Naive B cell (primary cell): ENCODE data around the gene SP100. TPM values are rescaled to one million over a fixed set of nuclear protein-coding genes. Genes with fewer than 3 reads are reported as not detected.
A peak's percentile ranks its signal among the peaks of the same experiment; 100 is the strongest.

Experiments
- ATAC-seq, 2 donors: fragments of 150-1000 bp; cut with Tn5 transposase; 2 replicates each; pipeline ENCODE4 v1.10.0; 2021; ENCODE audit warnings: low read depth in 2 of 2, mild to moderate bottlenecking in 2 of 2, moderate library complexity in 2 of 2
- DNase-seq: peaks from one replicate; pipeline ENCODE4 v3.0.0; 2022
- H3K27ac Mint-ChIP-seq, 6 donors: one replicate each; pipeline ENCODE4 v1.8.0; 2020 to 2022; ENCODE audit warnings: mild to moderate bottlenecking in 6 of 6, mixed read lengths in 6 of 6, moderate library complexity in 5 of 6, inconsistent platforms in 2 of 6
- H3K27me3 Mint-ChIP-seq, 3 donors: one replicate each; pipeline ENCODE4 v1.8.0; 2021 to 2022; ENCODE audit warnings: mixed read lengths in 3 of 3, mild to moderate bottlenecking in 1 of 3
- H3K36me3 Mint-ChIP-seq, 2 donors: one replicate each; pipeline ENCODE4 v1.8.0; 2020 to 2022; ENCODE audit warnings: mixed read lengths in 2 of 2, inconsistent platforms in 1 of 2, mild to moderate bottlenecking in 1 of 2
- H3K4me1 Mint-ChIP-seq, 3 donors: one replicate each; pipeline ENCODE4 v1.8.0; 2020 to 2022; ENCODE audit warnings: mixed read lengths in 3 of 3, inconsistent platforms in 1 of 3, mild to moderate bottlenecking in 1 of 3, moderate library complexity in 1 of 3
- H3K4me3 Mint-ChIP-seq, 8 donors: one replicate each; pipeline ENCODE4 v1.8.0; 2020 to 2022; ENCODE audit warnings: mild to moderate bottlenecking in 8 of 8, mixed read lengths in 8 of 8, moderate library complexity in 8 of 8, inconsistent platforms in 2 of 8
- H3K9me3 Mint-ChIP-seq, 7 donors: one replicate each; pipeline ENCODE4 v1.8.0; 2020 to 2022; ENCODE audit warnings: mixed read lengths in 7 of 7, mild to moderate bottlenecking in 5 of 7, inconsistent platforms in 2 of 7, moderate library complexity in 1 of 7
- polyA plus RNA-seq, 6 donors: library from polyadenylated mRNA; unstranded; fragments of 300-500 nt; fragmentation: Illumina TruSeq; gene quantifications; one replicate each; pipeline ENCODE4 v1.2.3, GENCODE V29; 2021; ENCODE audit warnings: low read depth in 6 of 6

The SP100 gene
- polyA plus RNA-seq, 6 donors from 2014 or later, result 188 to 428 (median 231) TPM

GRCh38 chr2:230447455-230448451 is 31.8 kb downstream of the SP100 start:
- peak; percentile 85 to 88 for ATAC-seq
- peak; percentile 86 for DNase-seq
- peak overlapping the region; percentile 63 to 87 (median 74) for H3K4me3 Mint-ChIP-seq
- no peaks in the 10 kb centered on the region for H3K27me3 Mint-ChIP-seq
- peaks cover 67 to 72% of the 10 kb centered on the region in 2 donors for H3K36me3 Mint-ChIP-seq
- H3K4me1 Mint-ChIP-seq, result peaks cover 53 to 91% (median 81%) of the 10 kb centered on the region in 3 donors
- peaks cover 0 to 6% (median 4%) of the 10 kb centered on the region in 7 donors for H3K9me3 Mint-ChIP-seq
- H3K27ac Mint-ChIP-seq, result peak overlapping the region; percentile 97 to 100 (median 99)

GRCh38 chr2:230449901-230450467 is 34.0 kb downstream of the SP100 start:
- peak overlapping the region; percentile 9 to 82 (median 68) for H3K4me3 Mint-ChIP-seq
- ATAC-seq (peak in 1 of 2 donors; percentile 3), DNase-seq (peak; percentile 44)
- peaks cover 69 to 73% of the 10 kb centered on the region in 2 donors for H3K36me3 Mint-ChIP-seq
- H3K27me3 Mint-ChIP-seq, result no peaks in the 10 kb centered on the region
- peaks cover 4 to 27% (median 24%) of the 10 kb centered on the region in 7 donors for H3K9me3 Mint-ChIP-seq
- peaks cover 58 to 93% (median 86%) of the 10 kb centered on the region in 3 donors for H3K4me1 Mint-ChIP-seq
- H3K27ac Mint-ChIP-seq, result peak overlapping the region; percentile 97 to 100 (median 99)

GRCh38 chr2:230453006-230453405 is 37.0 kb downstream of the SP100 start:
- ATAC-seq, result no peak

GRCh38 chr2:230455005-230455684 is 39.1 kb downstream of the SP100 start:
- ATAC-seq, result peak; percentile 32 to 38

More at GRCh38 chr2:230453006-230453405, 37.0 kb downstream of the SP100 start:
- Mint-ChIP-seq H3K27me3 (no peaks in the 10 kb centered on the region), H3K27ac (peak overlapping the region; percentile 59 to 94 (median 90)), H3K9me3 (peaks cover 11 to 45% (median 40%) of the 10 kb centered on the region in 7 donors), H3K4me3 (peak overlapping the region in 3 of 8 donors; percentile 11 to 74 (median 58)), H3K4me1 (peaks cover 69 to 95% (median 91%) of the 10 kb centered on the region in 3 donors), H3K36me3 (peaks cover 80 to 87% of the 10 kb centered on the region in 2 donors)
- no peak for DNase-seq

DNA sequence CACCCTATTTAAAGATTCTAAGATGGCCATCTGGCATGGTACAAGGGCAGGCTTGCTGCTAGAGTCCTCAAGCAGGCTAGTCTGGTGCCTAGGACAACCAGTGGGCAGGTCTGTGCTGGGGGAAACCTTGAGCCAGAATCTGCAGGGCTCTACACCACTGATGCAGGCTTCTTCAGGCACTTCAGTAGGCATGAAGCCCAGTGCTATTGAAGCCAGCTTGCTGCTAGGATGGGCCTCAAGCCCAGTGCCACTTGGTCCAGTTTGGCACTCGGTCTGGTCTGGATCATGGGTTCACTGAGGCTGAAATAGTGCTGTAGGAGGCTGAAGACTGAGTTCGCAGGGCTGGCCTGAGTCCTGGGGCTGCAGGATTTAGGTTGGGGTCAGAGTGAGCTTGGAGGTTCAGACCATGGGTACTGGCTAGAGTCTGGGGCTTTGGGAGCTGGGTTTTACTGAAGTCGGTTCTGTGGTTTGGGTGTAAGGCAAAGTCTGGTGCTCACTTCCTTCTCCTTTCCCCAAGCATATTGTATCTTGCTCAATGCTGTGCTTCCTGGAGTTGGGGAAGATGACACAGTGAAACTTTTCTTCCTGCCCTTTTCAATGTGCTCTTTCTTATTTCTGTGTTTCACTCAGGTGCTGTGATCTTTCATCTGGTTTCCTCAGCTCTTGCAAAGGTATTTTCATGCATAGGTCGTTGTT is 41.2 kb downstream of the SP100 start:
- peaks cover 79 to 93% (median 80%) of the 10 kb centered on the region in 3 donors for H3K4me1 Mint-ChIP-seq
- peak; percentile 85 to 88 for ATAC-seq
- peaks cover 82 to 88% of the 10 kb centered on the region in 2 donors for H3K36me3 Mint-ChIP-seq
- peaks cover 11 to 45% (median 40%) of the 10 kb centered on the region in 7 donors for H3K9me3 Mint-ChIP-seq
- peak; percentile 38 for DNase-seq
- peak overlapping the region; percentile 27 to 91 (median 85) for H3K27ac Mint-ChIP-seq
- peak overlapping the region in 7 of 8 donors; percentile 26 to 87 (median 57) for H3K4me3 Mint-ChIP-seq
- no peaks in the 10 kb centered on the region for H3K27me3 Mint-ChIP-seq

More at GRCh38 chr2:230455005-230455684, 39.1 kb downstream of the SP100 start:
- H3K36me3 Mint-ChIP-seq, result peaks cover 83 to 91% of the 10 kb centered on the region in 2 donors
- peak overlapping the region in 5 of 8 donors; percentile 40 to 80 (median 62) for H3K4me3 Mint-ChIP-seq
- no peak for DNase-seq
- peaks cover 11 to 45% (median 40%) of the 10 kb centered on the region in 7 donors for H3K9me3 Mint-ChIP-seq
- H3K27me3 Mint-ChIP-seq, result no peaks in the 10 kb centered on the region
- H3K4me1 Mint-ChIP-seq, result peaks cover 71 to 96% (median 91%) of the 10 kb centered on the region in 3 donors
- peak overlapping the region in 5 of 6 donors; percentile 57 to 99 (median 81) for H3K27ac Mint-ChIP-seq

- Mint-ChIP-seq H3K9me3 (peaks cover 11 to 39% (median 34%) of the 10 kb centered on the region in 7 donors), H3K36me3 (peaks cover 81 to 87% of the 10 kb centered on the region in 2 donors), H3K27me3 (no peaks in the 10 kb centered on the region), H3K4me1 (peaks cover 76 to 91% (median 81%) of the 10 kb centered on the region in 3 donors), H3K27ac (peak overlapping the region; percentile 27 to 91 (median 83)), H3K4me3 (peak overlapping the region in 6 of 8 donors; percentile 12 to 87 (median 62))
- ATAC-seq (no peak), DNase-seq (no peak)
Measured at GRCh38 chr2:230457793-230458192, 41.8 kb downstream of the SP100 start.

DNA sequence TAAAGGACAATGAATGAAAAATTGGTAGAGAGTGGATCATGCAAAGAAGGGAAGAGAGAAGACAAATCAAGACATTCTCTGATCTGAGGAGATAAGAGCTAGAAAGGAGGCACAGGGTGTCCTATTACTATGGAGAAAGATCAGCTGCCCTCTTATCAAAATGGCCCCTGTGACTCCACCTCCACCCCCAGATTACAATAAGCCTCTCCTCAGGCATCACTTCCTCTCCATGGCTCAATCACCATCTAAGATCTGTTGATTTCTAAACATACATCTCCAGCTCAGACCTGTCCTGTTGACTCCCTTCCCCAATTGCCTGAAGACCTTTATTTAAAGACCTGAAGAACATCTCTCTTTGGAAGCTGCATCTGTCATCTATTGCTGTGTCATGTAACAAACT is 43.2 kb downstream of the SP100 start:
- Mint-ChIP-seq H3K9me3 (peaks cover 8 to 26% (median 20%) of the 10 kb centered on the region in 7 donors), H3K4me1 (peaks cover 63 to 80% (median 79%) of the 10 kb centered on the region in 3 donors), H3K4me3 (peak overlapping the region in 5 of 8 donors; percentile 11 to 80 (median 47)), H3K36me3 (peaks cover 79 to 84% of the 10 kb centered on the region in 2 donors), H3K27me3 (no peaks in the 10 kb centered on the region), H3K27ac (peak overlapping the region; percentile 4 to 91 (median 84))
- no peak for ATAC-seq
- DNase-seq, result no peak

DNA sequence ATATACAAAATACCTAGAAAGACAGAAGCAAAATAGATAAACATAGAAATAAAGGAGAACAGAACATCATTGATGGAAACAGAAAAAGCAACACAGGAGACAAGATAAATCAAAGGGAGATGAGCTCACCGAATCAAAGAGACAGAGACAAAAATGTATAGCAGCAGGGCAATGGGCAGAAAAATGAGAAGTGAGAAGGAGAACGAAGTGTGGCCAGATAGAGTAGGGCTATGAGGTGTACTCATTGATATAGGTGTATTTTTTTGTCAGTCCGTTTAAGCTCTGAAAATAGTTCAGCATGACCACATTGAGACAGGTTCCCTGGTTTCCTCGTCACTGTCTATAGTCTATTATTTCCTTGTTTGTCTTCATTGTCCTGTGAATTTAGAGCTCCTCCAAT is 55.1 kb downstream of the SP100 start:
- Mint-ChIP-seq H3K36me3 (peaks cover 77 to 84% of the 10 kb centered on the region in 2 donors), H3K27ac (peak overlapping the region; percentile 54 to 95 (median 92)), H3K9me3 (peaks cover 14 to 58% (median 40%) of the 10 kb centered on the region in 7 donors), H3K4me3 (peak overlapping the region in 7 of 8 donors; percentile 20 to 76 (median 48)), H3K4me1 (peaks cover 46 to 63% (median 55%) of the 10 kb centered on the region in 3 donors), H3K27me3 (no peaks in the 10 kb centered on the region)
- ATAC-seq (peak; percentile 56 to 67), DNase-seq (peak; percentile 36)

GRCh38 chr2:230472621-230473018 is 56.6 kb downstream of the SP100 start:
- Mint-ChIP-seq H3K27me3 (no peaks in the 10 kb centered on the region), H3K4me3 (peak overlapping the region; percentile 1 to 82 (median 73)), H3K27ac (peak overlapping the region; percentile 87 to 95 (median 92)), H3K9me3 (peaks cover 12 to 55% (median 41%) of the 10 kb centered on the region in 7 donors), H3K4me1 (peaks cover 41 to 59% (median 50%) of the 10 kb centered on the region in 3 donors), H3K36me3 (peaks cover 72 to 74% of the 10 kb centered on the region in 2 donors)
- ATAC-seq (peak; percentile 9 to 10), DNase-seq (no peak)

DNA sequence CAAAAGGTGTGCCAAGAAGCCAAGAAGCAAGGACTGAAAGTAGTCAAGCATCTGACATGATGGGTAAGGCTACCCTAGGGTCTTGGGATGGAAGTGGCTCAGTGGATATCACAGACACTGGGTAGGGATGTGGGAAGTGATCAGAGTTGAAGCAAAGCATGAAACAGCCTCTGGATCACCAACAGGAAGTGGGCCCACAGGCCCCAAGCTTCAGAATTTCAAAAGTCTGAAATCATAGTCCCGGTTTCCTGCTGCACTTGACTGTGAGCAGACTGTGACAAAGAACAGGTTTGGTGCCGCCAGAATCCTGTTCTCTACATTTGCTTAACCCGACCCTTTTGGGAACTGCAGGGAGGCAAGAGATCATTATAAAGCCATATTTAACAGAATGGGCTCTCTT is 57.4 kb downstream of the SP100 start:
- no peak for DNase-seq
- Mint-ChIP-seq H3K4me1 (peaks cover 43 to 59% (median 51%) of the 10 kb centered on the region in 3 donors), H3K27me3 (no peaks in the 10 kb centered on the region), H3K27ac (peak overlapping the region; percentile 87 to 95 (median 92)), H3K9me3 (peaks cover 12 to 55% (median 41%) of the 10 kb centered on the region in 7 donors), H3K36me3 (peaks cover 71 to 72% of the 10 kb centered on the region in 2 donors), H3K4me3 (peak overlapping the region in 7 of 8 donors; percentile 17 to 81 (median 67))
- no peak for ATAC-seq

DNA sequence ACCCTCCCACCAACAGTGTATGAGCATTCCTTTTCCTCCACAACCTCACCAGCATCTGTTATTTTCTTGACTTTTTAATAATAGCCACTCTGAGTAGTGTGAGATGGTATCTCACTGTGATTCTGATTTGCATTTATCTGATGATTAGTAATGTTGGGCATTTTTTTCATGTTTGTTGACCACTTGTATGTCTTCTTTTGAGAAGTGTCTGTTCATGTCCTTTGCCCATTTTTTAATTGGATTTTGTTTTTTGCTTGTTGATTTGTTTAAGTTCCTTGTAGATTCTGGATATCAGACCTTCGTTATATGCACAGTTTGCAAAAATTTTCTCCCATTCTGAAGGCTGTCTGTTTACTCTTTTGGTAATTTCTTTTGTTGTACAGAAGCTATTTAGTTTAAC is 59.1 kb downstream of the SP100 start:
- Mint-ChIP-seq H3K9me3 (peaks cover 12 to 50% (median 41%) of the 10 kb centered on the region in 7 donors), H3K4me3 (peak overlapping the region in 2 of 8 donors; percentile 32 to 43), H3K36me3 (peaks cover 74 to 78% of the 10 kb centered on the region in 2 donors), H3K4me1 (peaks cover 44 to 68% (median 55%) of the 10 kb centered on the region in 3 donors), H3K27ac (peak overlapping the region in 4 of 6 donors; percentile 72 to 93 (median 79)), H3K27me3 (no peaks in the 10 kb centered on the region)
- DNase-seq (no peak), ATAC-seq (no peak)
